ENCODE data around the gene MYO1C. TPM values are rescaled to one million over a fixed set of nuclear protein-coding genes. Genes with fewer than 3 reads are reported as not detected.

MYO1C gene
- total and polyA plus RNA-seq, 9 of the 15 experiments (the other 6 are each of a cell fraction or from before 2014, with no cell fraction given): 0.46 to 32.5 (median 11.6) TPM

DNA sequence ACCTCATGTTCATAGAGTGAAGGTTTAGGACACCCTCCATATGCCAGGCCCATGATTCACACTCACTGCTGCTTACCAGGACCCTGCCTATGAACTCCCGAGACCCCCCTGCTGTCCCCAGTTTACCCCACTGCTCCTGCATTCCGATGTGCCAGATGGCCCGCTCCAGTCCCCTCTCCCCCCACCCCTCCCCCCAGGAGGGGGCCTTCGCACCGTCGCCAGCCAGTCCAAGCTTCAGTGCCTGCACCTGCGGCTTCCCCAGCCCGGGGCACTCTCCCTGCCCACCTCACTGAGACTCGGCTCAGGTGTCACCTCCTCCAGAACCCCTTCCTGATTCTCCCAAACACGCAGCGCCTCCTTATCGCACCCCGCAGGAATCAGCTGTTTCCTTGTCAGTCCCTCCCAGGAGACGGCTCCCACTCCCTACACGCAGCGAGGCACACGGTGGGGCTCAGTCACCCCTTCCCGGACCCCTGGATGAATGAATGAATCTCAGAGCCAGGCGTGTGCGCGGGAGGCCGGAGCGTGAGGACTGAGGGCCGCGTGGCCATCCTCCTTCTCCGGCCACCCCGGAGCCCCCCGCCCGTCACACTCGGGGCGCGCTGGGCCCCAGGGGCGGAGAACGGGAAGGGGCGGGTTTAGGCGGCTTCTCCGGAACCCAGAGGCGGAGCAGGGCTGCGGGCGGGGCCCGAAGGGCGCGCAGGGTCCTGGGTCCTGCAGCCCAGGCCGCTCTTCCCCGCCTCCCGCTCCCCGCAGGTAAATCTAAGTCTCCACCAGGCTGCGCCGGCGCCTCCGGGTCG, 1.6 kb downstream of the MYO1C start (continued):
- TF ChIP-seq ETS2 (tag; IDR thresholded peaks at IDR 0.05; ENCODE audit: borderline replicate concordance, poor library complexity, severe bottlenecking): no peak
- no peak for TF ChIP-seq ASH1L (IDR thresholded peaks at IDR 0.05; ENCODE audit: borderline replicate concordance, low read depth, partially characterized antibody)
- TF ChIP-seq DDX20 (tag; IDR thresholded peaks at IDR 0.05; ENCODE audit: low read depth): no peak
- TF ChIP-seq, protein P1, sequence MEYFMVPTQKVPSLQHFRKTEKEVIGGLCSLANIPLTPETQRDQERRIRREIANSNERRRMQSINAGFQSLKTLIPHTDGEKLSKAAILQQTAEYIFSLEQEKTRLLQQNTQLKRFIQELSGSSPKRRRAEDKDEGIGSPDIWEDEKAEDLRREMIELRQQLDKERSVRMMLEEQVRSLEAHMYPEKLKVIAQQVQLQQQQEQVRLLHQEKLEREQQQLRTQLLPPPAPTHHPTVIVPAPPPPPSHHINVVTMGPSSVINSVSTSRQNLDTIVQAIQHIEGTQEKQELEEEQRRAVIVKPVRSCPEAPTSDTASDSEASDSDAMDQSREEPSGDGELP (CRISPR knock-in tag; IDR thresholded peaks at IDR 0.05; ENCODE audit: borderline replicate concordance): peak; percentile 100
- TF ChIP-seq TRIM28 (IDR thresholded peaks at IDR 0.05): no peak
- TF ChIP-seq NCOA1 (IDR thresholded peaks at IDR 0.05; ENCODE audit: low read depth): peak; percentile 40; the same call in 1 of the 2 replicates
- TF ChIP-seq, protein P2, sequence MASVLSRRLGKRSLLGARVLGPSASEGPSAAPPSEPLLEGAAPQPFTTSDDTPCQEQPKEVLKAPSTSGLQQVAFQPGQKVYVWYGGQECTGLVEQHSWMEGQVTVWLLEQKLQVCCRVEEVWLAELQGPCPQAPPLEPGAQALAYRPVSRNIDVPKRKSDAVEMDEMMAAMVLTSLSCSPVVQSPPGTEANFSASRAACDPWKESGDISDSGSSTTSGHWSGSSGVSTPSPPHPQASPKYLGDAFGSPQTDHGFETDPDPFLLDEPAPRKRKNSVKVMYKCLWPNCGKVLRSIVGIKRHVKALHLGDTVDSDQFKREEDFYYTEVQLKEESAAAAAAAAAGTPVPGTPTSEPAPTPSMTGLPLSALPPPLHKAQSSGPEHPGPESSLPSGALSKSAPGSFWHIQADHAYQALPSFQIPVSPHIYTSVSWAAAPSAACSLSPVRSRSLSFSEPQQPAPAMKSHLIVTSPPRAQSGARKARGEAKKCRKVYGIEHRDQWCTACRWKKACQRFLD (CRISPR knock-in tag; IDR thresholded peaks at IDR 0.05): no peak
- peak in 1 of 2 experiments; percentile 88; a peak in 1 of 4 replicates for TF ChIP-seq SIN3A (IDR thresholded peaks at IDR 0.05; ENCODE audit: borderline replicate concordance in 2 of 2, control insufficient read depth in 1 of 2, low read depth in 2 of 2, low read length in 2 of 2)
- no peak for TF ChIP-seq ZNF212 (CRISPR knock-in tag; IDR thresholded peaks at IDR 0.05)
- TF ChIP-seq CBFA2T2 (conservative IDR thresholded peaks at IDR 0.05): peak; percentile 90
- no peak for TF ChIP-seq MAFG (tag; conservative IDR thresholded peaks at IDR 0.05)
- TF ChIP-seq, protein P3, sequence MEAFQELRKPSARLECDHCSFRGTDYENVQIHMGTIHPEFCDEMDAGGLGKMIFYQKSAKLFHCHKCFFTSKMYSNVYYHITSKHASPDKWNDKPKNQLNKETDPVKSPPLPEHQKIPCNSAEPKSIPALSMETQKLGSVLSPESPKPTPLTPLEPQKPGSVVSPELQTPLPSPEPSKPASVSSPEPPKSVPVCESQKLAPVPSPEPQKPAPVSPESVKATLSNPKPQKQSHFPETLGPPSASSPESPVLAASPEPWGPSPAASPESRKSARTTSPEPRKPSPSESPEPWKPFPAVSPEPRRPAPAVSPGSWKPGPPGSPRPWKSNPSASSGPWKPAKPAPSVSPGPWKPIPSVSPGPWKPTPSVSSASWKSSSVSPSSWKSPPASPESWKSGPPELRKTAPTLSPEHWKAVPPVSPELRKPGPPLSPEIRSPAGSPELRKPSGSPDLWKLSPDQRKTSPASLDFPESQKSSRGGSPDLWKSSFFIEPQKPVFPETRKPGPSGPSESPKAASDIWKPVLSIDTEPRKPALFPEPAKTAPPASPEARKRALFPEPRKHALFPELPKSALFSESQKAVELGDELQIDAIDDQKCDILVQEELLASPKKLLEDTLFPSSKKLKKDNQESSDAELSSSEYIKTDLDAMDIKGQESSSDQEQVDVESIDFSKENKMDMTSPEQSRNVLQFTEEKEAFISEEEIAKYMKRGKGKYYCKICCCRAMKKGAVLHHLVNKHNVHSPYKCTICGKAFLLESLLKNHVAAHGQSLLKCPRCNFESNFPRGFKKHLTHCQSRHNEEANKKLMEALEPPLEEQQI (IDR thresholded peaks at IDR 0.05): no peak
- no peak for TF ChIP-seq MCM3 (IDR thresholded peaks at IDR 0.05)
- TF ChIP-seq CTBP1 (IDR thresholded peaks at IDR 0.05; ENCODE audit: borderline replicate concordance): peak; percentile 69; the same call in 1 of the 2 replicates
- peak; percentile 70 for TF ChIP-seq GABPA (tag; conservative IDR thresholded peaks at IDR 0.05; ENCODE audit: low read depth)
- TF ChIP-seq SAFB2 (IDR thresholded peaks at IDR 0.05; ENCODE audit: borderline replicate concordance, low read depth, low read length, severe bottlenecking): no peak
- peak in 1 of 2 experiments; percentile 91; a peak in 2 of 4 replicates for TF ChIP-seq HDAC1 (IDR thresholded peaks at IDR 0.05)
- no peak for TF ChIP-seq PPARD (CRISPR knock-in tag; IDR thresholded peaks at IDR 0.05)
- TF ChIP-seq, protein P4, sequence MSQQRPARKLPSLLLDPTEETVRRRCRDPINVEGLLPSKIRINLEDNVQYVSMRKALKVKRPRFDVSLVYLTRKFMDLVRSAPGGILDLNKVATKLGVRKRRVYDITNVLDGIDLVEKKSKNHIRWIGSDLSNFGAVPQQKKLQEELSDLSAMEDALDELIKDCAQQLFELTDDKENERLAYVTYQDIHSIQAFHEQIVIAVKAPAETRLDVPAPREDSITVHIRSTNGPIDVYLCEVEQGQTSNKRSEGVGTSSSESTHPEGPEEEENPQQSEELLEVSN (IDR thresholded peaks at IDR 0.05; ENCODE audit: borderline replicate concordance in 1 of 2, extremely low read depth in 1 of 2, insufficient read depth in 1 of 2, insufficient read length in 1 of 2, low read depth in 1 of 2, low read length in 1 of 2, poor library complexity in 1 of 2, severe bottlenecking in 1 of 2): peak in 1 of 2 experiments; percentile 33
- TF ChIP-seq BRD9 (IDR thresholded peaks at IDR 0.05; ENCODE audit: low read depth, partially characterized antibody): no peak
